B cell (primary cell): ENCODE measurements around the gene TMEM131.

Experiments
- CTCF ChIP-seq: fragments of 200-600 bp; IDR thresholded peaks from one replicate; pipeline ENCODE4 v1.8.0; 2022; ENCODE audit warnings: antibody characterized with exemption, mild to moderate bottlenecking
- EZH2 ChIP-seq: IDR thresholded peaks from 2 replicates; pipeline ENCODE4 v1.6.1; 2012; ENCODE audit warnings: borderline replicate concordance, low read depth, mild to moderate bottlenecking, moderate library complexity, low read length; ENCODE audit not compliant: insufficient read depth, poor library complexity, severe bottlenecking

GRCh38 chr2:97918818-97919217 lies 76.9 kb downstream of the TMEM131 start:
- no peak for TF ChIP-seq CTCF
- TF ChIP-seq EZH2 = no peak
